HG02852 (cell line): ENCODE results near the gene CDC42BPA.
"Not testable (repeated sequence)": the region's sequence is repeated elsewhere in the genome, so short reads cannot be mapped to it uniquely, and the experiment has no call there.

ENCODE experiments used
- ATAC-seq: cut with Tn5 transposase; IDR thresholded peaks from one replicate; pipeline ENCODE4 v1.9.1; 2021; ENCODE audit warnings: mild to moderate bottlenecking, moderate library complexity; ENCODE audit not compliant: unreplicated experiment

Gene CDC42BPA

GRCh38 chr1:227004796-227005195, 313.5 kb downstream of the CDC42BPA start:
- ATAC-seq = no peak

- no peak for ATAC-seq
Measured at GRCh38 chr1:227003165-227003564, 315.1 kb downstream of the CDC42BPA start.

- ATAC-seq = no peak
Measured at GRCh38 chr1:227002531-227003049, 315.7 kb downstream of the CDC42BPA start.

- not testable (repeated sequence) for ATAC-seq
Measured at GRCh38 chr1:226999579-226999978, 318.7 kb downstream of the CDC42BPA start.

- peak; percentile 99 for ATAC-seq
Measured at GRCh38 chr1:226995365-226996332, 322.6 kb downstream of the CDC42BPA start.

- ATAC-seq = no peak
Measured at GRCh38 chr1:226994586-226995364, 323.5 kb downstream of the CDC42BPA start.

GRCh38 chr1:226993814-226994585, 324.3 kb downstream of the CDC42BPA start:
- ATAC-seq = no peak

GRCh38 chr1:226991920-226992319, 326.4 kb downstream of the CDC42BPA start:
- no peak for ATAC-seq

- peak; percentile 87 for ATAC-seq
Measured at GRCh38 chr1:226990133-226990716, 328.1 kb downstream of the CDC42BPA start.

- ATAC-seq = no peak
Measured at GRCh38 chr1:226989085-226989920, 329.0 kb downstream of the CDC42BPA start.

- ATAC-seq = no peak
Measured at GRCh38 chr1:226988334-226988666, 330.0 kb downstream of the CDC42BPA start.

- no peak for ATAC-seq
Measured at GRCh38 chr1:226987623-226988333, 330.5 kb downstream of the CDC42BPA start.

- no peak for ATAC-seq
Measured at GRCh38 chr1:226987179-226987536, 331.1 kb downstream of the CDC42BPA start.

GRCh38 chr1:226986496-226987178, 331.7 kb downstream of the CDC42BPA start:
- no peak for ATAC-seq

- ATAC-seq = no peak
Measured at GRCh38 chr1:226985839-226986463, 332.3 kb downstream of the CDC42BPA start.

GRCh38 chr1:226985239-226985838, 333.0 kb downstream of the CDC42BPA start:
- no peak for ATAC-seq

GRCh38 chr1:226984521-226985238, 333.6 kb downstream of the CDC42BPA start:
- ATAC-seq = no peak
